SKM-1 (cell line): ENCODE data around the gene MRPL4.
"Not testable (repeated sequence)": the region's sequence is repeated elsewhere in the genome, so short reads cannot be mapped to it uniquely, and the experiment has no call there.

Experiments used
- DNase-seq: peaks from one replicate; lab custom pipeline; 2025; ENCODE audit not compliant: unreplicated experiment; lab: John Stamatoyannopoulos, UW

The MRPL4 gene

GRCh38 chr19:10260141-10260584, 8.1 kb downstream of the MRPL4 start:
- no peak for DNase-seq

- DNase-seq: no peak
Measured at GRCh38 chr19:10262771-10263170, 10.8 kb downstream of the MRPL4 start.

GRCh38 chr19:10266706-10267105, 14.7 kb downstream of the MRPL4 start:
- DNase-seq: no peak

GRCh38 chr19:10268071-10268470, 16.1 kb downstream of the MRPL4 start:
- no peak for DNase-seq

- peak; percentile 76 for DNase-seq
Measured at GRCh38 chr19:10269333-10270179, 17.5 kb downstream of the MRPL4 start.

GRCh38 chr19:10270180-10270615, 18.2 kb downstream of the MRPL4 start:
- DNase-seq: peak; percentile 82

- DNase-seq: peak; percentile 61
Measured at GRCh38 chr19:10270616-10271394, 18.8 kb downstream of the MRPL4 start, which contains the start of gene ICAM1. Gene ICAM1 (plus strand): TSS chr19:10271120. CDS start chr19:10271160, 40 bp downstream.

GRCh38 chr19:10271543-10272086, 19.6 kb downstream of the MRPL4 start:
- DNase-seq: no peak

- no peak for DNase-seq
Measured at GRCh38 chr19:10274589-10274988, 22.6 kb downstream of the MRPL4 start.

- no peak for DNase-seq
Measured at GRCh38 chr19:10277795-10278589, 26.0 kb downstream of the MRPL4 start.

GRCh38 chr19:10278935-10279334, 26.9 kb downstream of the MRPL4 start:
- DNase-seq: no peak

GRCh38 chr19:10279737-10280442, 27.9 kb downstream of the MRPL4 start:
- peak; percentile 44 for DNase-seq

- not testable (repeated sequence) for DNase-seq
Measured at GRCh38 chr19:10282043-10282442, 30.0 kb downstream of the MRPL4 start.

- no peak for DNase-seq
Measured at GRCh38 chr19:10283301-10284064, 31.5 kb downstream of the MRPL4 start.

GRCh38 chr19:10284065-10284959, 32.3 kb downstream of the MRPL4 start:
- no peak for DNase-seq

GRCh38 chr19:10284960-10285278, 32.9 kb downstream of the MRPL4 start:
- no peak for DNase-seq

GRCh38 chr19:10285393-10285792, 33.4 kb downstream of the MRPL4 start:
- DNase-seq: no peak
